ENCODE results near the gene VPS54.

VPS54 gene

GRCh38 chr2:64019083-64019974 lies at the start of gene VPS54:
TSS of gene VPS54 (minus strand) at chr2:64019428. CDS start at chr2:63983999, 35,429 bp downstream.
- no peaks in the 10 kb centered on the region for H3K9me3 ChIP-seq
- TF ChIP-seq CTCF (IDR thresholded peaks at IDR 0.05), result no peak
- peak within 1 kb of the TSS; percentile 91 for H3K27ac ChIP-seq
- peaks cover 45 to 46% of the 10 kb centered on the region in 2 experiments for H3K4me1 ChIP-seq (ENCODE audit: control insufficient read depth in 1 of 2, insufficient read depth in 1 of 2, low read depth in 1 of 2, low read length in 1 of 2)
- no peaks in the 10 kb centered on the region for H3K27me3 ChIP-seq
- H3K36me3 ChIP-seq, result no peaks in the 10 kb centered on the region
- H3K4me3 ChIP-seq (ENCODE audit: low read depth in 1 of 2, low read length in 1 of 2), result peak within 1 kb of the TSS; percentile 74 to 77

GRCh38 chr2:64067326-64067725 lies 48.1 kb upstream of the VPS54 start:
- H3K36me3 ChIP-seq, result no peaks in the 10 kb centered on the region
- no peak for TF ChIP-seq CTCF (IDR thresholded peaks at IDR 0.05)
- no peaks in the 10 kb centered on the region for H3K9me3 ChIP-seq
- H3K27ac ChIP-seq, result no peak overlapping the region
- no peaks in the 10 kb centered on the region for H3K4me1 ChIP-seq (ENCODE audit: control insufficient read depth in 1 of 2, insufficient read depth in 1 of 2, low read depth in 1 of 2, low read length in 1 of 2)
- no peaks in the 10 kb centered on the region for H3K27me3 ChIP-seq
- H3K4me3 ChIP-seq (ENCODE audit: low read depth in 1 of 2, low read length in 1 of 2), result no peak overlapping the region

- no peak overlapping the region for H3K4me3 ChIP-seq (ENCODE audit: low read depth in 1 of 2, low read length in 1 of 2)
- no peak for TF ChIP-seq CTCF (IDR thresholded peaks at IDR 0.05)
- no peak overlapping the region for H3K27ac ChIP-seq
- H3K27me3 ChIP-seq, result no peaks in the 10 kb centered on the region
- H3K4me1 ChIP-seq (ENCODE audit: control insufficient read depth in 1 of 2, insufficient read depth in 1 of 2, low read depth in 1 of 2, low read length in 1 of 2), result no peaks in the 10 kb centered on the region
- H3K36me3 ChIP-seq, result no peaks in the 10 kb centered on the region
- no peaks in the 10 kb centered on the region for H3K9me3 ChIP-seq
Measured at GRCh38 chr2:64065516-64065915, 46.3 kb upstream of the VPS54 start.

- no peaks in the 10 kb centered on the region for H3K36me3 ChIP-seq
- no peak overlapping the region for H3K4me3 ChIP-seq (ENCODE audit: low read depth in 1 of 2, low read length in 1 of 2)
- no peaks in the 10 kb centered on the region for H3K27me3 ChIP-seq
- no peaks in the 10 kb centered on the region for H3K4me1 ChIP-seq (ENCODE audit: control insufficient read depth in 1 of 2, insufficient read depth in 1 of 2, low read depth in 1 of 2, low read length in 1 of 2)
- no peaks in the 10 kb centered on the region for H3K9me3 ChIP-seq
- no peak overlapping the region for H3K27ac ChIP-seq
- no peak for TF ChIP-seq CTCF (IDR thresholded peaks at IDR 0.05)
Measured at GRCh38 chr2:64063924-64064331, 44.7 kb upstream of the VPS54 start.

GRCh38 chr2:64063454-64063853 lies 44.2 kb upstream of the VPS54 start:
- no peaks in the 10 kb centered on the region for H3K9me3 ChIP-seq
- TF ChIP-seq CTCF (IDR thresholded peaks at IDR 0.05), result no peak
- no peaks in the 10 kb centered on the region for H3K4me1 ChIP-seq (ENCODE audit: control insufficient read depth in 1 of 2, insufficient read depth in 1 of 2, low read depth in 1 of 2, low read length in 1 of 2)
- H3K27ac ChIP-seq, result no peak overlapping the region
- no peaks in the 10 kb centered on the region for H3K36me3 ChIP-seq
- H3K4me3 ChIP-seq (ENCODE audit: low read depth in 1 of 2, low read length in 1 of 2), result no peak overlapping the region
- no peaks in the 10 kb centered on the region for H3K27me3 ChIP-seq

Measured in neutrophil (primary cell).